ENCODE results near the gene ANKRD13B. TPM values are rescaled to one million over a fixed set of nuclear protein-coding genes. Genes with fewer than 3 reads are reported as not detected.

ANKRD13B gene
- polyA plus RNA-seq, 1 donor (not counting 4 experiments of a cell fraction or from before 2014, with no cell fraction given): 3.7 TPM

- H3K27me3 ChIP-seq (ENCODE audit: control insufficient read depth, extremely low read depth, insufficient read depth, low read length): no peaks in the 10 kb centered on the region
- H3K36me3 ChIP-seq (ENCODE audit: control insufficient read depth in 2 of 2, extremely low read depth in 1 of 2, insufficient read depth in 2 of 2, low read length in 2 of 2): no peaks in the 10 kb centered on the region
- H3K27ac ChIP-seq (ENCODE audit: control insufficient read depth, insufficient read depth, low read length): no peak overlapping the region
- peaks cover 20% of the 10 kb centered on the region for H3K4me1 ChIP-seq (ENCODE audit: control insufficient read depth, extremely low read depth, insufficient read depth, low read length)
- TF ChIP-seq CTCF (optimal IDR thresholded peaks at IDR 0.05 in 1 of 3, IDR thresholded peaks at IDR 0.05 in 1 of 3, conservative IDR thresholded peaks at IDR 0.05 in 1 of 3; ENCODE audit: extremely low read depth in 1 of 3, insufficient read depth in 2 of 3, low read length in 3 of 3): no peak
- no peak for TF ChIP-seq EZH2 (IDR thresholded peaks at IDR 0.05; ENCODE audit: low read length)
- no peak overlapping the region for H3K9ac ChIP-seq (ENCODE audit: control insufficient read depth, extremely low read depth, insufficient read depth, low read length)
- no peak overlapping the region for H2AFZ ChIP-seq (ENCODE audit: control insufficient read depth, low read length)
- dilution Hi-C loops (cut with MboI; ENCODE audit: extremely low pct_ligation_motif_present, low sequenced_read_pairs): no loop called here
- DNase-seq (ENCODE audit: low read depth, low spot score) (no peak), FAIRE-seq (no peak)
- no peaks in the 10 kb centered on the region for H3K9me1 ChIP-seq (ENCODE audit: control insufficient read depth, extremely low read depth, insufficient read depth, low read length)
- no peaks in the 10 kb centered on the region for H4K20me1 ChIP-seq (ENCODE audit: control insufficient read depth, extremely low read depth, insufficient read depth, low read length)
- H3K4me2 ChIP-seq (ENCODE audit: control insufficient read depth, extremely low read depth, insufficient read depth, low read depth, low read length): no peak overlapping the region
- no peaks in the 10 kb centered on the region for H3K9me3 ChIP-seq (ENCODE audit: control insufficient read depth, low read depth, low read length)
- no peak overlapping the region for H3K4me3 ChIP-seq (ENCODE audit: control insufficient read depth in 2 of 3, extremely low read depth in 1 of 3, insufficient read depth in 2 of 3, low read depth in 1 of 3, low read length in 3 of 3)
- H3K79me2 ChIP-seq (ENCODE audit: control insufficient read depth, insufficient read depth, low read length): no peaks in the 10 kb centered on the region
Measured at GRCh38 chr17:29643817-29644160, 50.9 kb downstream of the ANKRD13B start.

- Histone ChIP-seq H3K4me1 (ENCODE audit: control insufficient read depth, extremely low read depth, insufficient read depth, low read length) (peaks cover 5% of the 10 kb centered on the region), H3K4me2 (ENCODE audit: control insufficient read depth, extremely low read depth, insufficient read depth, low read depth, low read length) (no peak overlapping the region), H3K9me3 (ENCODE audit: control insufficient read depth, low read depth, low read length) (no peaks in the 10 kb centered on the region), H3K27me3 (ENCODE audit: control insufficient read depth, extremely low read depth, insufficient read depth, low read length) (no peaks in the 10 kb centered on the region), H3K9me1 (ENCODE audit: control insufficient read depth, extremely low read depth, insufficient read depth, low read length) (no peaks in the 10 kb centered on the region), H4K20me1 (ENCODE audit: control insufficient read depth, extremely low read depth, insufficient read depth, low read length) (no peaks in the 10 kb centered on the region), H3K9ac (ENCODE audit: control insufficient read depth, extremely low read depth, insufficient read depth, low read length) (no peak overlapping the region), H3K79me2 (ENCODE audit: control insufficient read depth, insufficient read depth, low read length) (no peaks in the 10 kb centered on the region), H3K27ac (ENCODE audit: control insufficient read depth, insufficient read depth, low read length) (no peak overlapping the region), H3K36me3 (ENCODE audit: control insufficient read depth in 2 of 2, extremely low read depth in 1 of 2, insufficient read depth in 2 of 2, low read length in 2 of 2) (peaks cover 0 to 6% of the 10 kb centered on the region in 2 experiments), H3K4me3 (ENCODE audit: control insufficient read depth in 2 of 3, extremely low read depth in 1 of 3, insufficient read depth in 2 of 3, low read depth in 1 of 3, low read length in 3 of 3) (no peak overlapping the region), H2AFZ (ENCODE audit: control insufficient read depth, low read length) (no peak overlapping the region)
- DNase-seq (ENCODE audit: low read depth, low spot score) (no peak), FAIRE-seq (no peak)
- TF ChIP-seq EZH2 (IDR thresholded peaks at IDR 0.05; ENCODE audit: low read length) (no peak), CTCF (optimal IDR thresholded peaks at IDR 0.05 in 1 of 3, IDR thresholded peaks at IDR 0.05 in 1 of 3, conservative IDR thresholded peaks at IDR 0.05 in 1 of 3; ENCODE audit: extremely low read depth in 1 of 3, insufficient read depth in 2 of 3, low read length in 3 of 3) (no peak)
- dilution Hi-C loops (cut with MboI; ENCODE audit: extremely low pct_ligation_motif_present, low sequenced_read_pairs): no loop called here
Measured at GRCh38 chr17:29645515-29646051, 52.7 kb downstream of the ANKRD13B start.
